ENCODE data around the gene ABCC2.

- TF ChIP-seq CTCF (IDR thresholded peaks at IDR 0.05) (no peak), POLR2A (IDR thresholded peaks at IDR 0.05) (no peak)
These were observed 98.9 kb downstream of the ABCC2 start for GRCh38 chr10:99881371-99881770.

Data from body of pancreas (tissue), 4 donors.